ENCODE results near the gene NPFFR2.

DNA sequence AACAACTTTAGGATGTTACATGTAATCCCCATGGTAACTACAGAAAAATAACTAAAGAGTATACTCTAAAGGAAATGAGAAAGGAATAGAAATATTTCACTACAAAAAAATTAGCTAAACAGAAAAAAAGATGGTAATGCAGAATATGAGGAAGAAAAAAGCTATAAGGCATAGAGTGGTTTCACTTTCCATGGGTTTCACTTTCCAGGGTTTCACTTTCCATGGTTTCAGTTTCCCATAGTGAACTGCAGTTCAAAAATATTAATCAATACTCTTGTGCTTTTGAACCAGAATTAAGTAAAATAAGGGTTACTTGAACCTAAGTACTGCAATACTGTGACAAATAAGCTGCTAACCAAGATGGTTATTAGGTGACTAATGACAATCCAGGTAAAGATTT, 42.0 kb downstream of the NPFFR2 start:
- no peak for TF ChIP-seq CTCF (IDR thresholded peaks at IDR 0.05)
- TF ChIP-seq POLR2A (IDR thresholded peaks at IDR 0.05) = no peak
